Activated CD4-positive, alpha-beta T cell treated with anti-CD3 and anti-CD28 coated beads, Interleukin-2, Interleukin-4, amounts not matched to agents 100 ng/mL and 50 ng/mL, durations not matched to agents 16 hours and 8 hours (primary cell): ENCODE measurements around the gene RNF141.

ENCODE experiments used
- DNase-seq: peaks from one replicate; pipeline ENCODE4 v3.0.0-alpha.2; 2020; ENCODE audit warnings: low spot score

Gene RNF141

GRCh38 chr11:10561043-10561818 lies 20.2 kb upstream of the RNF141 start:
- DNase-seq, result no peak

DNA sequence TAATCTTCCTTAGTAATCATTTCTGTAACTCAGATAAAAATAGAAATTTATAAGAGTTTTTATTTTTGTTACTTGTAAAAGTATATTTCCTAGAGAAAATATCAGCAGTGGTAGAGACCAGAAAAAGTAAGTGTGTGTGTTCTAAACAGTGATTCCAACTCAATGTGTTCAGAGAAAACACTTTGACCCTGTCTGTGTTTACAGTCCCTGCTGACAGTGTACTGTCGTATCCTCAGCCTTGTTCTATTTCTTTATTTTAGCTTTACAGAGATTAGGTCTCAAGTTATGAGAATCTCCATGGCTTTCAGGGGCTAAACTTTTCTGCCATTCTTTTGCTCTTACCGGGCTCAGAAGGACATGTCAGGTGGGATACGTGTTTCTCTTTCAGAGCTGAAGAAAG lies 17.3 kb upstream of the RNF141 start:
- DNase-seq, result no peak

- DNase-seq, result no peak
Measured at GRCh38 chr11:10556590-10556989, 15.6 kb upstream of the RNF141 start.

DNA sequence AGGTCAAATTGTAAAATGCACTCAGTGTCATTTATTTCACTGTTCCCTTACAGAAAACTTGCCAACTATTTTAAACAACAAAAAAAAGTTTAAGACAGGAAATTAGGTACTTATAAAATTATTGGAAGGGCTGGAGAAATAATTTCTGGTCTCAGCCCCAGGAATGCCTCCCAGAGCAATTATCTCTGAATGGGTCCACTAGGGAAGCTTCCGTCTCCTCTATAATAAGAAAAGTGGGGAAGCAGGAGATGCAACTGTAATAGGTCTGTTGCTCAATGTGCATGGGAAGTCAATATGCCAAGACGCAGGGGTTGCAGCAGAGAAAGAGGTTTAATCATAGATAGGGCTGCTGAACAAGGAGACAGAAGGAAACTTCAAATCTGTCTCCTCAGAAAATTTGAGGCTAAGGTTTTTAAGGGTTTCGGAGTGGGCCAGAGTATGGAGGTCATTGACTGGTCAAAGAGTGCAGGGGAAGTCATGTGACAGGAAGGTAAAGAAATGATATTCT lies 10.9 kb upstream of the RNF141 start:
- no peak for DNase-seq

DNA sequence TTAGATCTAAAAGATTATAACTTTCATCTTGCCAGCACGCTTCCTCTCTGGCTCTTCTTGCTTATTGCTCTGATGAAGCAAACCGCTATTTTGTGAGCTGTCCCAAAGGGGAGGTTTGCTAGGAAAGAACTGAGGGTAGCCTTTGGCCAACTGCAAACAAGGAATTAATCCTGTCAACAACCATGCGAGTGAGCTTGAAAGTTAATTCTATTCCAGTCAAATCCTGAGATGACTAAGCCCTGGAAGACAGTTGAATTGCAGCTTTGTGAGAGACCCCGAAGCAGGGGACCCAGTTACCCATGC lies 10.3 kb upstream of the RNF141 start:
- no peak for DNase-seq

- DNase-seq, result no peak
Measured at GRCh38 chr11:10550503-10551289, 9.7 kb upstream of the RNF141 start.

- no peak for DNase-seq
Measured at GRCh38 chr11:10544491-10545465, 3.8 kb upstream of the RNF141 start.

DNA sequence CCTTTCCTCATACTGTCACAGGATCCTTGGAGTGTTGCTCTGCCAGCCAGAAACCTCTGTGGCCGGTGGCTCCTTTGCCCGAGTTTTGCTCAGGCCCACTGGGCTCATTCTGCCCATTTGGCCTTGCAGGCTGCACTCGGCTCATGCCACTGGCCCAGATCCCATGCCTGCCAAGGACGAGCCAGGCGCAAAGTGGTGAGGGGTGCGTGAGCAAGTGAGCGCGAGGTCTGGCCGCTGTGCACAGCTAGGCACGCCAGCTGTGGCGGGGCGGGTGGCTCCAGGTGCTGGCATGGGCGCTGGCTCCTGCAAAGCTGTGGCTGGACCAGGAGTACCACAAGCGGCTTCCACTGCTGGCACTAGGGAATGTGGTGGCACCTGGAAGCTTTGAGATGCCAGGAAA lies 2.8 kb upstream of the RNF141 start:
- no peak for DNase-seq

- DNase-seq, result no peak
Measured at GRCh38 chr11:10542776-10543175, 1.8 kb upstream of the RNF141 start.

GRCh38 chr11:10541561-10541930 lies 559 bp upstream of the RNF141 start:
- no peak for DNase-seq

DNA sequence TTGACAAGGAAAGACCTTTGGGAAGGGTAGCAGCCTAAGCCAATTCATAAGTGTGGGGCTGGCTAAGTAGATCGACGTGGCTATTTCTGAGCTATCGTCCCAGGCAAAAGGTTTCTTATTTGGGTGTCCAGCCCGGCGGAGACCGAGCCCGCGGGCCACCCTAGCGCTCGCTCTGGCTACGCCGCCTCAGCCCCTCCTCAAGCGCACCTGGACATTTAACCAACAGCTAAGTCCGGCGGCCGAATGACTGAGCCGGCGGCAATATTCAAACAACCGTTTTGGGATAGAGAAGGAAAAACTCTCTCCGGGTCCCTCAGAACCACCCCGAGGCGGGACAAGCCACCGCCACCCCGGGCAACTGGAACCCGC lies 457 bp downstream of the RNF141 start:
- DNase-seq, result no peak

GRCh38 chr11:10539339-10539738 lies 1.6 kb downstream of the RNF141 start:
- no peak for DNase-seq

DNA sequence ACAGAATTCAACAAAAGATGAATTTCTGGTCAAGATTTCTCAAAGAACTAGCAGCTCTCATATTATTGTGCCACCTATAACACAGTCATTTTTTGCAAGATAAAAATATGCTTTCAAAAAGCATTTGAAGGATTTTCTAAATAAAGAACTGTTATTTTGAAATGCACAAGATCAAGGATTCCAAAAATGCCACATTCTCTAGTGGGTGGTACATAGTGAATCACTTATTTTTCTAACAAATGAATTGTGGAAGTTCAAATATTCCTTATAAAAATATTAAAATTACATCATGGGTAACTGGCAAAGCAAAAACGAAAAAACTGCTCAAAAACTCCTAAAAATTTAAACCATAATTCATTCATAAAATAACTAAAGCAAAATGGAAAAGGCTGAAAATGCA lies 2.1 kb downstream of the RNF141 start:
- DNase-seq, result no peak

DNA sequence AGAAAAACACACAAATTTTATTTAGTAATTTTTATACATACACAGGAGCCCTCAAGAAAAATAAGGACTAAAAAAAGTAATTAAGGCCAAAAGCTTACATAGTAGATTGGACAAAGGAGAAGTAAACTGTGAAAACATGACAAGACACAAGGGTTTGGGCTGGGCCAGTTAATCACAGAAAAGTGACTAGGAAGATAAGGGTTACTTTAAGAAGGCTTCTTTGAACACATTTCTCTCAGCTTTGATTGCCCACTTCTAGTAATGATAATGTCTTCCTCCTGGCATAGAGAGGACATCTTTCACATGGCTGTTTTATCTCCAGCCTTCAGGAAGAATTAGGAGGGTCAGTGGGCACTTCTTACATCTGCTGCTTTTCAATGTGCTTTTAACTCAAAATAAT lies 3.4 kb downstream of the RNF141 start:
- DNase-seq, result no peak

DNA sequence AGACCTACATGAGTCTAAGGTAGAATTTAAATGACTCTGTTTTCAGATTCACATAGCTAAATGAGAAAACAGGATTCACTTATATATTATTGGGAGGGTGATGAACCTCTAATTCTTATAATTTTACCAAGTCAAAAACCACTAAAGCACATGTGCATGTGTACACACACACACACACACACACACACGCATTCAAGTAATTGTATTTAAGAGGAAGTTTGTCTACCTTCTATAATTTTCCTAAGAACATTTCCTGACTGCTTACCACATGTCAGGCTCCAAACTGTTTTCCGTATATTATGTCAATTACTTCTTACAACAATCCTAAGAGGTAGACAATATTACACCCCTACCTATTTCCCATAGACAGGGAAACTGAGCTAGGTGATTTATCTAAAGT lies 6.7 kb downstream of the RNF141 start:
- no peak for DNase-seq

- DNase-seq, result no peak
Measured at GRCh38 chr11:10533323-10533722, 7.7 kb downstream of the RNF141 start.

- no peak for DNase-seq
Measured at GRCh38 chr11:10532526-10532925, 8.5 kb downstream of the RNF141 start.

GRCh38 chr11:10529279-10529678 lies 11.7 kb downstream of the RNF141 start:
- DNase-seq, result no peak

- no peak for DNase-seq
Measured at GRCh38 chr11:10528121-10528520, 12.9 kb downstream of the RNF141 start.

DNA sequence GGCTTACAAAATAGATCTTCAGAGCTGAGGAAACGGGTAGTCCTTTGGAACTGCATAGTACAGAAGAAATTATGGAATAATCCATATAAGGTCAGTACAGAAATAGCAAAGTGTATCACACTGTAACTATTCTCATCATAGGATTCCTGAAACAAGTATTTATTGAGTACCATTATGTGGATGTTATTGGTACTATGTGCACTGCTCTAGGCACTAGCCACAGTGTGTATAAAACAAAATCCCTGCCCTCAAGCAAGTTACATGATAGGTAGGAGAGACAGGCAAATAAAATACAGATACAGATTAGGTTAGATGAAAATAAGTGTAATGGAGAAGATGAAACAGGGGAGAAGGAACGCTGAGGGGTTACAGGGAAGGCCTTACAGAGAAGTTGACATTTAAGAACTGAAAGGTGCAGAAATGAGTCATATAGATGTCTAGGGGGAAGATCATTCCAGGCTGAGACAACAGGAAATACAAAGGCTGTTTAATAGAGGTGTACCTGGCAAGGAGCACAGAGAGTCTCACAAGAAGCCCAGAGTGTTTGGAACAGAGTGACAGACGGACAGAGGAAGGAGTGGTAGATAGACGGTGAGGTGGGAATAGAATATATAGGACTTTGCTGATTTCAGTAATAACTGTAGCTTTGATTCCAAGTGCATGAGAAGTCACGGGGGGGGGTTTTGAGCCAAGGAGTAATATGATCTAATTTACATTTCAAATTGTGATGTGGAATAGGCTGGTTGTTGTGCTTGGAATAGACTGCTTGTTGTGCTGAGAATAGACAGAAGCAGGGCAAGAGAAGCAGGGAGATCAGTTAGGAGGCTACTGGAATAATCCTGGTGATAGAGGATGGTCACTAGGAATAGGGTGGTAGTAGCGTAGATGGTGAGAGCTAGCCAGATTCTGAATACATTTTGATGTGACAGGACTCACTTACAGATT lies 13.7 kb downstream of the RNF141 start:
- DNase-seq, result peak; percentile 30

DNA sequence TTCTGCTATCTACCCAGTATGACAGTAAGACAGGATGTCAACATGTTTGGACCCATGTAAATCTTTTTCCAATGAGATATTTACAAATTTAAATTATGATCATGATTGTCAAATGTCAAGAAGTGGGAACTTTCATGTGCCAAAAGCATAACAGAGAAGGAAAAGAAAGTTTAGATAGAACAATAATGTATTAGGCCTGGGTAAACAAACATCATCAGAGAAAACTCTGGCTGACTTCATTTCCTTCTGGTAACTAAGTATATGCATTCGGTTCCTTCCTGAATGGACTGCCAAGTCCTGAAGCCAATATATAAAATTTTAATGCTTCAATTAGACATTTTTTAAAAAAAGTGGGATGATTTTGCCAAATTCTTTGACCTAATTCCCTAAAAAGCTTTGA lies 16.5 kb downstream of the RNF141 start:
- no peak for DNase-seq
